Measurements from ENCODE around the gene ERO1B. TPM values are rescaled to one million over a fixed set of nuclear protein-coding genes. Genes with fewer than 3 reads are reported as not detected.

ERO1B gene
- total RNA-seq, 1 donor from 2014 or later, result 3.1 TPM

DNA sequence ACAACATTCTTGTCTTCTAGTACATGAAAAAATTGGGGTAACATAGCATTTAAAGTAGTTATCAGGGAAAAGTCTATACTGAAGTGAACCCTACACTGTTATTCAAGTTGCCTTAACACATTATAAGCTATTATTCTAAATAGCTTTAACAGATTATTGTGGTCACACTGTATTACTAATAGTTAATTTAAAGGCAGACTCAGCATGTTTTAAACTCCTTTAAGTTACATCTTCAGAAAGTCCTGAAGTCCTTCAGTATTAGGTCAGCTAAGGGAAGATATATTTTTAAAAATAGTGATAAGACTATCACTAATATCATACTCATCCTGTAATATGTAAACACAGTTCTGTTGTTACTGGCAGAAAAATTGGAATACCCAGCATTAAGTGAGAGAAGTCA is 72.0 kb downstream of the ERO1B start:
- Mint-ChIP-seq H3K9me3 (ENCODE audit: low read depth) (no peaks in the 10 kb centered on the region), H3K36me3 (ENCODE audit: low read depth) (peaks cover 5% of the 10 kb centered on the region), H3K27ac (ENCODE audit: unreplicated experiment) (no peak overlapping the region), H3K27me3 (ENCODE audit: low read depth) (no peaks in the 10 kb centered on the region), H3K4me3 (ENCODE audit: unreplicated experiment) (no peak overlapping the region), H3K4me1 (ENCODE audit: low read depth) (no peaks in the 10 kb centered on the region)
- TF ChIP-seq, protein P1, sequence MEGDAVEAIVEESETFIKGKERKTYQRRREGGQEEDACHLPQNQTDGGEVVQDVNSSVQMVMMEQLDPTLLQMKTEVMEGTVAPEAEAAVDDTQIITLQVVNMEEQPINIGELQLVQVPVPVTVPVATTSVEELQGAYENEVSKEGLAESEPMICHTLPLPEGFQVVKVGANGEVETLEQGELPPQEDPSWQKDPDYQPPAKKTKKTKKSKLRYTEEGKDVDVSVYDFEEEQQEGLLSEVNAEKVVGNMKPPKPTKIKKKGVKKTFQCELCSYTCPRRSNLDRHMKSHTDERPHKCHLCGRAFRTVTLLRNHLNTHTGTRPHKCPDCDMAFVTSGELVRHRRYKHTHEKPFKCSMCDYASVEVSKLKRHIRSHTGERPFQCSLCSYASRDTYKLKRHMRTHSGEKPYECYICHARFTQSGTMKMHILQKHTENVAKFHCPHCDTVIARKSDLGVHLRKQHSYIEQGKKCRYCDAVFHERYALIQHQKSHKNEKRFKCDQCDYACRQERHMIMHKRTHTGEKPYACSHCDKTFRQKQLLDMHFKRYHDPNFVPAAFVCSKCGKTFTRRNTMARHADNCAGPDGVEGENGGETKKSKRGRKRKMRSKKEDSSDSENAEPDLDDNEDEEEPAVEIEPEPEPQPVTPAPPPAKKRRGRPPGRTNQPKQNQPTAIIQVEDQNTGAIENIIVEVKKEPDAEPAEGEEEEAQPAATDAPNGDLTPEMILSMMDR (IDR thresholded peaks at IDR 0.05), result no peak
- no peak for DNase-seq (ENCODE audit: low spot score)

DNA sequence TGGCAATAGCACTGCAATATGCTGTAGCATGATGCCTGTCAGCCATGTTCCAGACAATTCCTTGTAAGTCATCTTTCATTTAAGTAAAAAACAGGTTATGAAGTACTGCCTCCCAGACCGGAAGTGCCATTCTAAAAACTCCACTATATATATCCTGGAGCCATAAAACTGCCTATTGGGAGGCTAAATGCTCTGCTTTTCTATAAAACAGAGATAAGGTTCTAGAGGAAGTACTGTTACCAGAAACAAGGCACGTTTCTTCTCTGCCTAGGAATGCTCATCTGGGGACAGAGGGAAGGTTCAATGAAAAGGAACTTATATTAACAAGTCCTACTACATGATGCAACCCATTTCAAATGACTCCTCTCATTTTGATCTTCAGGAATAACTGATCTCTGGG is 72.6 kb downstream of the ERO1B start:
- Mint-ChIP-seq H3K36me3 (ENCODE audit: low read depth) (peaks cover 5% of the 10 kb centered on the region), H3K27ac (ENCODE audit: unreplicated experiment) (no peak overlapping the region), H3K4me3 (ENCODE audit: unreplicated experiment) (no peak overlapping the region), H3K9me3 (ENCODE audit: low read depth) (peaks cover 3% of the 10 kb centered on the region), H3K4me1 (ENCODE audit: low read depth) (no peaks in the 10 kb centered on the region), H3K27me3 (ENCODE audit: low read depth) (no peaks in the 10 kb centered on the region)
- TF ChIP-seq, protein P1 (IDR thresholded peaks at IDR 0.05), result no peak
- DNase-seq (ENCODE audit: low spot score), result no peak

DNA sequence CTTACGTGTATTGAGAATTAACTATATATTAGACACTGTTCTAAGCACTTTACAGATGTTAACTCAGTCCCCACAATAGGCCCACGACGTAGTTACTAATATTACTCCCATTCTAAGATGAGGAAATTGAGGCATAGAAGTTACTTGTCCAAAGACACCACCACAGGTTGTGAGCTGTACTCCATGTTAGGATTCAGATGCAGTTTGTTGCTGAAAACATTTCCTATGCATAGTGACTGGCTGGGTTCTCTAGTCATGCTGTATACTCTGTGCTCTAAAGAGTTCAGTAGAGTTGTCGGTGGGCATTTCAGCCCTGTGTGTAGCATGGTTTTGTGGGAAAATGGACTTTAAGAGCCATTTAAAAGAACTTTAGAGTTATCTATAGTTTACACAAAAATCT is 74.2 kb downstream of the ERO1B start:
- H3K4me1 Mint-ChIP-seq (ENCODE audit: low read depth), result no peaks in the 10 kb centered on the region
- no peaks in the 10 kb centered on the region for H3K27me3 Mint-ChIP-seq (ENCODE audit: low read depth)
- no peak for DNase-seq (ENCODE audit: low spot score)
- TF ChIP-seq, protein P1 (IDR thresholded peaks at IDR 0.05), result no peak
- H3K9me3 Mint-ChIP-seq (ENCODE audit: low read depth), result peaks cover 16% of the 10 kb centered on the region
- no peak overlapping the region for H3K4me3 Mint-ChIP-seq (ENCODE audit: unreplicated experiment)
- peaks cover 14% of the 10 kb centered on the region for H3K36me3 Mint-ChIP-seq (ENCODE audit: low read depth)
- no peak overlapping the region for H3K27ac Mint-ChIP-seq (ENCODE audit: unreplicated experiment)

DNA sequence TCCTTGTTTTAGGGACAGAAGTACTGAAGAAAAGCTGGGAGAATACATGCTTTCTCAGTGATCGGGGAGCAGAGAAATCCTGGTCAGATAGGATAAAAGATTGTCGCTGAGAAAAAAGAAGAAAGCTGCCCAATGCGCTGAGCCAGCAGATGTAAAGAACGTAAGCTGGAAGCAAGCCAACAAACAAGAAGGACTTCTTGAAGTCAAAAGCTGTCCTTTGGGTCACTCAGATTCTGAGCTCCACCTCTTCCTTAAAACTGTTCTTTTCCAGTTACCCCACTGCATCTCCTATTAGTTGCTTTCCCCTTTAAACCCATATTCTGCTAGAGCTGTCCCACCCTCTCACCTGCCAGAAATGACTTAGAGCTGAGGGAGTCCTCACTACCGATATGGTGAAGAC is 74.6 kb downstream of the ERO1B start:
- Mint-ChIP-seq H3K4me1 (ENCODE audit: low read depth) (no peaks in the 10 kb centered on the region), H3K9me3 (ENCODE audit: low read depth) (peaks cover 20% of the 10 kb centered on the region), H3K27ac (ENCODE audit: unreplicated experiment) (no peak overlapping the region), H3K36me3 (ENCODE audit: low read depth) (peaks cover 19% of the 10 kb centered on the region), H3K4me3 (ENCODE audit: unreplicated experiment) (no peak overlapping the region), H3K27me3 (ENCODE audit: low read depth) (no peaks in the 10 kb centered on the region)
- TF ChIP-seq, protein P1 (IDR thresholded peaks at IDR 0.05), result no peak
- DNase-seq (ENCODE audit: low spot score), result no peak

DNA sequence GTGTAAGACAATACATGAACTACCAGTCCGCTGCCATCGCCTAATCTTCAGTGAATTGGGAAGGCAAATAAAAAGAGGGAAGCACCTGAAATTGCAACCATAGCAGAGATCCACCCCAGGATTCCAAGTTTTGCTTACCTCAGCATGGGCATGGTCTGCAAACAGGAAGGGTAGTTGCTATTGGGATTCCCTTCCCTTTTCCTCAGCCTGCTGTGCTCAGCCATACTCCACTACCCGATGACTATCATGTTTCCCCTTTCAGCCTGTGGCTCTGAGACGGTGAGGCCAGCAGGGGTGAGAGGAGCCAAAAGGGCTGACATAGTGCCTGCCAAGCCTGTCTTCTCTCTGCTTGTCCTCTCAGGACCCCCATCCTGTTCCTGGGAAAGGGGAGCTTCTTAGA is 75.2 kb downstream of the ERO1B start:
- H3K27ac Mint-ChIP-seq (ENCODE audit: unreplicated experiment), result no peak overlapping the region

More for the DNA sequence above, 75.2 kb downstream of the ERO1B start:
- peaks cover 24% of the 10 kb centered on the region for H3K36me3 Mint-ChIP-seq (ENCODE audit: low read depth)
- peaks cover 26% of the 10 kb centered on the region for H3K9me3 Mint-ChIP-seq (ENCODE audit: low read depth)
- TF ChIP-seq, protein P1 (IDR thresholded peaks at IDR 0.05), result no peak
- H3K4me1 Mint-ChIP-seq (ENCODE audit: low read depth), result no peaks in the 10 kb centered on the region
- no peak for DNase-seq (ENCODE audit: low spot score)
- H3K4me3 Mint-ChIP-seq (ENCODE audit: unreplicated experiment), result no peak overlapping the region
- H3K27me3 Mint-ChIP-seq (ENCODE audit: low read depth), result no peaks in the 10 kb centered on the region
